ENCODE results near the gene MROH9.
"Not testable (repeated sequence)": the region's sequence is repeated elsewhere in the genome, so short reads cannot be mapped to it uniquely, and the experiment has no call there.

The MROH9 gene

GRCh38 chr1:170903961-170904360 is 31.4 kb upstream of the MROH9 start:
- TF ChIP-seq CTCF (IDR thresholded peaks at IDR 0.05; ENCODE audit: extremely low read depth, insufficient read depth, missing control alignments) = no peak
- in situ Hi-C loops (cut with MboI; ENCODE audit: low pct_unique_long_range_greater_than_20kb, low sequenced_read_pairs, unreplicated experiment) = no loop called here
- no peak for DNase-seq (ENCODE audit: low spot score)

- no peak for DNase-seq (ENCODE audit: low spot score)
- in situ Hi-C loops (cut with MboI; ENCODE audit: low pct_unique_long_range_greater_than_20kb, low sequenced_read_pairs, unreplicated experiment) = no loop called here
- TF ChIP-seq CTCF (IDR thresholded peaks at IDR 0.05; ENCODE audit: extremely low read depth, insufficient read depth, missing control alignments) = no peak
These were observed 26.4 kb upstream of the MROH9 start for GRCh38 chr1:170908942-170909341.

GRCh38 chr1:170910273-170910672 is 25.1 kb upstream of the MROH9 start:
- no peak for TF ChIP-seq CTCF (IDR thresholded peaks at IDR 0.05; ENCODE audit: extremely low read depth, insufficient read depth, missing control alignments)
- in situ Hi-C loops (cut with MboI; ENCODE audit: low pct_unique_long_range_greater_than_20kb, low sequenced_read_pairs, unreplicated experiment) = no loop called here
- DNase-seq (ENCODE audit: low spot score) = no peak

GRCh38 chr1:170917373-170917772 is 18.0 kb upstream of the MROH9 start:
- no peak for TF ChIP-seq CTCF (IDR thresholded peaks at IDR 0.05; ENCODE audit: extremely low read depth, insufficient read depth, missing control alignments)
- no peak for DNase-seq (ENCODE audit: low spot score)
- in situ Hi-C loops (cut with MboI; ENCODE audit: low pct_unique_long_range_greater_than_20kb, low sequenced_read_pairs, unreplicated experiment) = no loop called here

- in situ Hi-C loops (cut with MboI; ENCODE audit: low pct_unique_long_range_greater_than_20kb, low sequenced_read_pairs, unreplicated experiment); DNase-seq (ENCODE audit: low spot score): not testable (repeated sequence)
These were observed 10.7 kb upstream of the MROH9 start for GRCh38 chr1:170924656-170925055.

GRCh38 chr1:170927955-170928840 is 7.1 kb upstream of the MROH9 start:
- DNase-seq (ENCODE audit: low spot score) = no peak
- in situ Hi-C loops (cut with MboI; ENCODE audit: low pct_unique_long_range_greater_than_20kb, low sequenced_read_pairs, unreplicated experiment) = no loop called here
- TF ChIP-seq CTCF (IDR thresholded peaks at IDR 0.05; ENCODE audit: extremely low read depth, insufficient read depth, missing control alignments) = no peak

- DNase-seq (ENCODE audit: low spot score) = no peak
- TF ChIP-seq CTCF (IDR thresholded peaks at IDR 0.05; ENCODE audit: extremely low read depth, insufficient read depth, missing control alignments) = no peak
- in situ Hi-C loops (cut with MboI; ENCODE audit: low pct_unique_long_range_greater_than_20kb, low sequenced_read_pairs, unreplicated experiment) = no loop called here
These were observed 5.9 kb upstream of the MROH9 start for GRCh38 chr1:170929412-170929834.
